ENCODE data around the gene CYP51A1. TPM values are rescaled to one million over a fixed set of nuclear protein-coding genes. Genes with fewer than 3 reads are reported as not detected.

Gene CYP51A1
- polyA plus RNA-seq, 4 donors = 67.8 to 82.5 (median 74.7) TPM

Other genes with a start within 250 kb of the CYP51A1 start
- gene AKAP9, start 193.6 kb downstream of the CYP51A1 start, polyA plus RNA-seq (ENCODE audit: insufficient read length in 4 of 4) = 100 to 1,000 TPM in 1 of 4 donors, 10 to 100 TPM in 3; 71.6 to 109 (median 84.1) TPM
- under 1 TPM; 0.11 to 0.95 (median 0.34) TPM for gene LRRD1, start 44.7 kb upstream of the CYP51A1 start, polyA plus RNA-seq (ENCODE audit: insufficient read length in 4 of 4)
- 10 to 100 TPM; 41.7 to 64.6 (median 48.8) TPM for gene KRIT1, start 111.4 kb upstream of the CYP51A1 start, polyA plus RNA-seq (ENCODE audit: insufficient read length in 4 of 4)
- gene ANKIB1, start 111.5 kb upstream of the CYP51A1 start, polyA plus RNA-seq (ENCODE audit: insufficient read length in 4 of 4) = 10 to 100 TPM; 35.1 to 56.0 (median 44.9) TPM